ENCODE results near the gene KCNMB4. TPM values are rescaled to one million over a fixed set of nuclear protein-coding genes. Genes with fewer than 3 reads are reported as not detected.

KCNMB4 gene
- total and polyA plus RNA-seq, 9 donors = 8.2 to 30.3 (median 13.6) TPM

GRCh38 chr12:70338531-70338930 lies 27.6 kb upstream of the KCNMB4 start:
- no peak overlapping the region for H3K4me3 ChIP-seq (ENCODE audit: low read length)
- WGBS (ENCODE audit: insufficient coverage) = no CpG with 5 or more reads among the region's 2 CpGs

DNA sequence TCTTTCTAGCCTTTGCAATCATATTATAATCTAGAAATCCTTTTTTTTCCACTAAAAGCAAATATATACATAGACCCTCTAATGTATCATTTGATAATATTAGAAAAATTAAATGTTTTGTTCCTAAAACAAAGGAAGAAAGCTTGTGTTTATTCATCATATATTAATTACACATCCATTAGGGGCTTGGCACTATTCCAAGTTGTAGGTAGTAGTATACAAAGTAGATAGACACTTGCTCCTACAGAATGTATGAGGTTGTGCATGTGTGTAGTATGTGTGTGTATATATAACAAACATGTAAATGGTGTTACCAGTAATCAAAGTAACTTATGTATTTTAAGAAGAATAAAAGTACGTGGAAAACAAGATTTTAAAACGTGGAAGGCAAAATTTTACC lies 15.0 kb upstream of the KCNMB4 start:
- Histone ChIP-seq H3K4me1 (ENCODE audit: control insufficient read depth, insufficient read depth, low read length) (no peaks in the 10 kb centered on the region), H3K27me3 (ENCODE audit: control insufficient read depth, insufficient read depth, low read length) (no peaks in the 10 kb centered on the region), H3K36me3 (ENCODE audit: control insufficient read depth, insufficient read depth, low read length) (peaks cover 3% of the 10 kb centered on the region), H3K27ac (ENCODE audit: low read length) (no peak overlapping the region), H3K4me3 (ENCODE audit: low read length) (no peak overlapping the region), H3K9me3 (replicated peaks; ENCODE audit: control insufficient read depth, low read depth, low read length) (no peaks in the 10 kb centered on the region)
- no peak for DNase-seq
- no CpG with 5 or more reads among the region's 2 CpGs for WGBS (ENCODE audit: insufficient coverage)

More at GRCh38 chr12:70338531-70338930, 27.6 kb upstream of the KCNMB4 start:
- Histone ChIP-seq H3K9me3 (replicated peaks; ENCODE audit: control insufficient read depth, low read depth, low read length) (no peaks in the 10 kb centered on the region), H3K36me3 (ENCODE audit: control insufficient read depth, insufficient read depth, low read length) (peaks cover 31% of the 10 kb centered on the region), H3K27ac (ENCODE audit: low read length) (no peak overlapping the region), H3K27me3 (ENCODE audit: control insufficient read depth, insufficient read depth, low read length) (no peaks in the 10 kb centered on the region), H3K4me1 (ENCODE audit: control insufficient read depth, insufficient read depth, low read length) (no peaks in the 10 kb centered on the region)
- DNase-seq = no peak

- Histone ChIP-seq H3K36me3 (ENCODE audit: control insufficient read depth, insufficient read depth, low read length) (peaks cover 3% of the 10 kb centered on the region), H3K9me3 (replicated peaks; ENCODE audit: control insufficient read depth, low read depth, low read length) (no peaks in the 10 kb centered on the region), H3K4me3 (ENCODE audit: low read length) (no peak overlapping the region), H3K27ac (ENCODE audit: low read length) (no peak overlapping the region), H3K4me1 (ENCODE audit: control insufficient read depth, insufficient read depth, low read length) (no peaks in the 10 kb centered on the region), H3K27me3 (ENCODE audit: control insufficient read depth, insufficient read depth, low read length) (no peaks in the 10 kb centered on the region)
- peak; percentile 26 for DNase-seq
- WGBS (ENCODE audit: insufficient coverage) = 100% methylated on average over 1 of the region's 6 CpGs
These were observed 12.1 kb upstream of the KCNMB4 start for GRCh38 chr12:70353780-70354660.

DNA sequence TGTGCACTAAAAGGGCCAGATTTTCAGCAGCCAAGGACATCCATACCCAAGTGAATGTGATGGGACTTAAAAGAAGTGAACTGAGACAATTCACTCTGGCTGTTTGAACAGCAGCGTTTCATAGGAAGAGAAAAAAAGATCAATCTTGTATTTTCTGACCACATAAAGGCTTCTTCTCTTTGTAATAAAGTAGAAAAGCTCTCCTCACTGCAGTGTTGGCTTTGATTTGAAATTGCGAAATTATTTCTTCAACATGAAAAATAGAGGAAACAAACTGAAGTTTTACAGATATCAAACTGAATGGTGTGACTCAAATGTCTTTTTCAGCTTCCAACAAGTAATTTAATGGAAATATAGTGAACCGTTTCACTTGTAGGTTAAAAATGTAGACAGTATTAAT lies 11.3 kb upstream of the KCNMB4 start:
- Histone ChIP-seq H3K36me3 (ENCODE audit: control insufficient read depth, insufficient read depth, low read length) (peaks cover 3% of the 10 kb centered on the region), H3K4me1 (ENCODE audit: control insufficient read depth, insufficient read depth, low read length) (no peaks in the 10 kb centered on the region), H3K27ac (ENCODE audit: low read length) (no peak overlapping the region), H3K27me3 (ENCODE audit: control insufficient read depth, insufficient read depth, low read length) (no peaks in the 10 kb centered on the region), H3K4me3 (ENCODE audit: low read length) (no peak overlapping the region), H3K9me3 (replicated peaks; ENCODE audit: control insufficient read depth, low read depth, low read length) (no peaks in the 10 kb centered on the region)
- WGBS (ENCODE audit: insufficient coverage) = no CpG with 5 or more reads among the region's 3 CpGs
- DNase-seq = no peak

- Histone ChIP-seq H3K36me3 (ENCODE audit: control insufficient read depth, insufficient read depth, low read length) (peaks cover 3% of the 10 kb centered on the region), H3K27me3 (ENCODE audit: control insufficient read depth, insufficient read depth, low read length) (no peaks in the 10 kb centered on the region), H3K4me3 (ENCODE audit: low read length) (no peak overlapping the region), H3K9me3 (replicated peaks; ENCODE audit: control insufficient read depth, low read depth, low read length) (no peaks in the 10 kb centered on the region), H3K4me1 (ENCODE audit: control insufficient read depth, insufficient read depth, low read length) (no peaks in the 10 kb centered on the region), H3K27ac (ENCODE audit: low read length) (no peak overlapping the region)
- no CpG with 5 or more reads among the region's 4 CpGs for WGBS (ENCODE audit: insufficient coverage)
- DNase-seq = no peak
These were observed 10.1 kb upstream of the KCNMB4 start for GRCh38 chr12:70355972-70356371.

- no peaks in the 10 kb centered on the region for H3K27me3 ChIP-seq (ENCODE audit: control insufficient read depth, insufficient read depth, low read length)
- no peak overlapping the region for H3K27ac ChIP-seq (ENCODE audit: low read length)
- H3K36me3 ChIP-seq (ENCODE audit: control insufficient read depth, insufficient read depth, low read length) = peaks cover 2% of the 10 kb centered on the region
- no CpG with 5 or more reads among the region's 1 CpG for WGBS (ENCODE audit: insufficient coverage)
- no peak for DNase-seq
- no peak overlapping the region for H3K4me3 ChIP-seq (ENCODE audit: low read length)
- H3K9me3 ChIP-seq (replicated peaks; ENCODE audit: control insufficient read depth, low read depth, low read length) = no peaks in the 10 kb centered on the region
- H3K4me1 ChIP-seq (ENCODE audit: control insufficient read depth, insufficient read depth, low read length) = no peaks in the 10 kb centered on the region
These were observed 6.5 kb upstream of the KCNMB4 start for GRCh38 chr12:70359458-70360197.

DNA sequence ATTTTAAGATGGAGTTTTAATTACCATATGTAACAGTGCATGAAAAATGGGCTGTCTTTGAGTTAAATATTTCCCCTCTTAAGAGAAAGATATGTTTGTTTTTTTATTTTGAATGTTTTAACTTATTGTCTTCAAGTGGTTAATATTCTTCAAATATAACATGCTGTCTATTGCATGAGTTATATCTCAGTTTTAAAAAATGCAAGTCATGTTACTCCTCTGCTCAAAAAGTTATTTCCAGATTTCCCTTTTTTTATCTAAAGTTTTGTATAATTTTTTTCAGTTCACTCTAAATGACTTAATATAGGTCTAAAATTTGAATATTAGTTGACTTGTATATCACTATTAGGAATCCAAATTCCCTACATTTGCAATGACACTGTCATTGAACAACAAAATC lies 5.9 kb upstream of the KCNMB4 start:
- peaks cover 3% of the 10 kb centered on the region for H3K4me1 ChIP-seq (ENCODE audit: control insufficient read depth, insufficient read depth, low read length)
- no peaks in the 10 kb centered on the region for H3K36me3 ChIP-seq (ENCODE audit: control insufficient read depth, insufficient read depth, low read length)
- DNase-seq = no peak
- H3K27ac ChIP-seq (ENCODE audit: low read length) = no peak overlapping the region
- H3K4me3 ChIP-seq (ENCODE audit: low read length) = no peak overlapping the region
- H3K27me3 ChIP-seq (ENCODE audit: control insufficient read depth, insufficient read depth, low read length) = peaks cover 4% of the 10 kb centered on the region
- no peaks in the 10 kb centered on the region for H3K9me3 ChIP-seq (replicated peaks; ENCODE audit: control insufficient read depth, low read depth, low read length)

DNA sequence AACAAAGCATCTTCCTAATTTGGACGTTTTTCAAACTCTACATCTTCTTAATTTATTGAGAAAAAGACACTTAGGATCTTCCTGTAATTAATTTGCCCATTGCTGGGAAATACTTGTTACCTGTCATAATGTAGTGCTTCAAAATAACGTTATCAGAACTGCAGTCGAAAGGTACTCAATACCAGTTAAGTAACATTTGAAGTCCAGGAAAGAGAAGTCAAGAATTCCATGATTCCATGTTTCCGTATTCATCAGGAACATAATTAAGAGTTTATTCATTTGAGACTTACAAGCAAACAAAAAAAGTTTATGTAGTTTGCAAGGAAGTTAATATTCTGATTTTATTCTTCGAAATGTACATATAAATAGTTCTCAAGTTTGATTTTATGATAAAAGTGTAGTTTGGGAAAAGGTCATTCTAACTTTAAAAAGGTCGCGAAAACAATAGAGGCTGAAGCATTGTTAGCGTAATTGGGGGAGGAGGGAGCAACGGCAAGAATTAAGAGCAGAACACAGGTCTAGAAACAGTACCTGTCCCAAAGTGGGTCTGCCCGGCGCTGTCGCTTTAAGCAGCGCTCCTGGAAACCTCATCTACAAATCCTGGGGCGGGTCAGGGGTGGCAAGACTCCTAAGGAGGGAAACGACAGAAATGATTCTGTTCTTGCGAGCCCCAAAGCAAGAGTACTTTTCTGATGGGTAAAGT lies 1.2 kb upstream of the KCNMB4 start:
- Histone ChIP-seq H3K27me3 (ENCODE audit: control insufficient read depth, insufficient read depth, low read length) (peaks cover 16% of the 10 kb centered on the region), H3K4me1 (ENCODE audit: control insufficient read depth, insufficient read depth, low read length) (peaks cover 6% of the 10 kb centered on the region), H3K36me3 (ENCODE audit: control insufficient read depth, insufficient read depth, low read length) (no peaks in the 10 kb centered on the region), H3K27ac (ENCODE audit: low read length) (no peak overlapping the region), H3K9me3 (replicated peaks; ENCODE audit: control insufficient read depth, low read depth, low read length) (no peaks in the 10 kb centered on the region), H3K4me3 (ENCODE audit: low read length) (peak overlapping the region; percentile 70)
- WGBS (ENCODE audit: insufficient coverage) = 25% methylated on average over 4 of the region's 16 CpGs
- DNase-seq = no peak

- DNase-seq = no peak
- no peaks in the 10 kb centered on the region for H3K9me3 ChIP-seq (replicated peaks; ENCODE audit: control insufficient read depth, low read depth, low read length)
- peaks cover 16% of the 10 kb centered on the region for H3K27me3 ChIP-seq (ENCODE audit: control insufficient read depth, insufficient read depth, low read length)
- no peaks in the 10 kb centered on the region for H3K36me3 ChIP-seq (ENCODE audit: control insufficient read depth, insufficient read depth, low read length)
- no peak overlapping the region for H3K27ac ChIP-seq (ENCODE audit: low read length)
- H3K4me1 ChIP-seq (ENCODE audit: control insufficient read depth, insufficient read depth, low read length) = peaks cover 6% of the 10 kb centered on the region
- WGBS (ENCODE audit: insufficient coverage) = 3% methylated on average over 5 of the region's 6 CpGs
- peak overlapping the region; percentile 70 for H3K4me3 ChIP-seq (ENCODE audit: low read length)
These were observed 767 bp upstream of the KCNMB4 start for GRCh38 chr12:70365398-70365647.

GRCh38 chr12:70366581-70367257 lies 629 bp downstream of the KCNMB4 start:
- H3K27ac ChIP-seq (ENCODE audit: low read length) = peak overlapping the region; percentile 67
- WGBS (ENCODE audit: insufficient coverage) = under 1% methylated on average over 69 of the region's 69 CpGs
- no peaks in the 10 kb centered on the region for H3K36me3 ChIP-seq (ENCODE audit: control insufficient read depth, insufficient read depth, low read length)
- H3K9me3 ChIP-seq (replicated peaks; ENCODE audit: control insufficient read depth, low read depth, low read length) = no peaks in the 10 kb centered on the region
- peaks cover 16% of the 10 kb centered on the region for H3K27me3 ChIP-seq (ENCODE audit: control insufficient read depth, insufficient read depth, low read length)
- DNase-seq = peak; percentile 69
- H3K4me3 ChIP-seq (ENCODE audit: low read length) = peak overlapping the region; percentile 92
- peaks cover 6% of the 10 kb centered on the region for H3K4me1 ChIP-seq (ENCODE audit: control insufficient read depth, insufficient read depth, low read length)

All from muscle of leg (tissue), 11 donors.